ENCODE data around the gene PGBD4. TPM values are rescaled to one million over a fixed set of nuclear protein-coding genes. Genes with fewer than 3 reads are reported as not detected.

PGBD4 gene
- total and polyA plus RNA-seq, 2 of the 13 experiments (the other 11 are each of a cell fraction or from before 2014, with no cell fraction given) = 1.4 to 1.7 TPM

GRCh38 chr15:34111488-34111887, 9.6 kb downstream of the PGBD4 start:
- no TSS peak for BruUV-seq (replicated peaks)
- in situ Hi-C loops (cut with HindIII; ENCODE audit: extremely low pct_ligation_motif_present, low pct_unique_long_range_greater_than_20kb) (loop anchor here (5.0 kb wide), 1 partner anchor 101 kb away; the partner anchor contains the start of gene KATNBL1), intact Hi-C loops (cut with micrococcal nuclease; ENCODE audit: unreplicated experiment) (no loop called here)
- ATAC-seq (no peak), FAIRE-seq (no peak), DNase-seq (ENCODE audit: low spot score) (no peak)
- peaks cover 14% of the 10 kb centered on the region for H3K4me1 ChIP-seq (ENCODE audit: insufficient read depth, low read length)
- ChIA-PET CTCF (ENCODE audit: low intra/inter-chr PET ratio, low total read pairs) (interaction anchor here (3.1 kb wide), 1 partner anchor 98 kb away, joined by 39 read pairs; the partner anchor contains the start of gene KATNBL1), POLR2A (interaction anchor here (0.8 kb wide), 1 partner anchor 10 kb away, joined by 3 read pairs; the partner anchor contains the start of genes EMC7 and PGBD4)
- H3K9me3 ChIP-seq (ENCODE audit: low read length) = no peaks in the 10 kb centered on the region
- H3K36me3 ChIP-seq (replicated peaks in 1 of 2; ENCODE audit: control insufficient read depth in 1 of 2, insufficient read depth in 2 of 2, low read length in 2 of 2) = no peaks in the 10 kb centered on the region
- H3K27ac ChIP-seq (ENCODE audit: extremely low read length, insufficient read depth, low read length) = no peak overlapping the region
- 17% methylated on average over 6 of the region's 6 CpGs for whole genome bisulfite sequencing (ENCODE audit: low lambda C conversion rate)
- no peaks in the 10 kb centered on the region for H3K79me2 ChIP-seq (ENCODE audit: insufficient read depth, low read length)
- no peak overlapping the region for H3K4me3 ChIP-seq (replicated peaks in 1 of 3; ENCODE audit: insufficient read depth in 1 of 3, low read depth in 2 of 3, low read length in 3 of 3)
- peak overlapping the region; percentile 81 for H2AFZ ChIP-seq (ENCODE audit: low read length)
- H3K9ac ChIP-seq (ENCODE audit: insufficient read depth, low read depth, low read length) = no peak overlapping the region
- H4K20me1 ChIP-seq (ENCODE audit: insufficient read depth, low read length) = no peaks in the 10 kb centered on the region
- H3K27me3 ChIP-seq (ENCODE audit: control insufficient read depth in 1 of 2, insufficient read depth in 2 of 2, low read length in 2 of 2) = no peaks in the 10 kb centered on the region
- no peak overlapping the region for H3K4me2 ChIP-seq (ENCODE audit: low read depth, low read length)
- TF ChIP-seq SOX5 (CRISPR knock-in tag; IDR thresholded peaks at IDR 0.05; ENCODE audit: borderline replicate concordance) (no peak), MBD4 (IDR thresholded peaks at IDR 0.05; ENCODE audit: borderline replicate concordance, low read length) (no peak), ZNF580 (CRISPR knock-in tag; IDR thresholded peaks at IDR 0.05; ENCODE audit: borderline replicate concordance, low read depth) (no peak), POLR2AphosphoS2 (IDR thresholded peaks at IDR 0.05; ENCODE audit: low read depth, low read length) (no peak), HOMEZ (CRISPR knock-in tag; IDR thresholded peaks at IDR 0.05; ENCODE audit: low read depth) (no peak), CCDC6 (CRISPR knock-in tag; IDR thresholded peaks at IDR 0.05) (no peak), SNAPC2 (CRISPR knock-in tag; IDR thresholded peaks at IDR 0.05) (no peak), ATF7 (IDR thresholded peaks at IDR 0.05) (no peak), ATF7 (CRISPR knock-in tag; IDR thresholded peaks at IDR 0.05) (no peak), ZNF407 (CRISPR knock-in tag; IDR thresholded peaks at IDR 0.05; ENCODE audit: not compliant biosample characterization) (no peak), HOXA5 (CRISPR knock-in tag; IDR thresholded peaks at IDR 0.05) (no peak), MTA1 (CRISPR knock-in tag; IDR thresholded peaks at IDR 0.05; ENCODE audit: borderline replicate concordance) (no peak), ZKSCAN5 (CRISPR knock-in tag; IDR thresholded peaks at IDR 0.05) (no peak), ZBTB44 (CRISPR knock-in tag; IDR thresholded peaks at IDR 0.05) (no peak), HOXA3 (CRISPR knock-in tag; IDR thresholded peaks at IDR 0.05) (no peak)

Data from HepG2 (cell line).